Stomach (tissue), 9 donors: ENCODE results near the gene CACNA2D2. TPM values are rescaled to one million over a fixed set of nuclear protein-coding genes. Genes with fewer than 3 reads are reported as not detected.
A peak's percentile ranks its signal among the peaks of the same experiment; 100 is the strongest.

ENCODE experiments used
- DNase-seq, 2 donors: peaks; one replicate each; pipeline versions ENCODE4 v3.0.0 to v3.0.0-alpha.2; 2013 to 2019
- H3K27ac ChIP-seq, 5 donors: fragments of 200-600 bp in 4 of 5; sonication (generic) in 4 of 5; one replicate each; pipeline ENCODE4 v1.5.1; 2013 to 2019; ENCODE audit warnings: mild to moderate bottlenecking in 1 of 5, moderate library complexity in 1 of 5
- H3K27me3 ChIP-seq, 3 donors: fragments of 200-600 bp; sonication (generic); one replicate each; pipeline ENCODE4 v1.5.1; 2017 to 2019; ENCODE audit warnings: mixed run types in 1 of 3
- H3K36me3 ChIP-seq, 4 donors: fragments of 200-600 bp; sonication (generic); 1 replicate in 3 of 4; 2 replicates in 1 of 4; pipeline ENCODE4 v1.5.1; 2016 to 2019
- H3K4me1 ChIP-seq, 4 donors: fragments of 200-600 bp; sonication (generic); one replicate each; pipeline ENCODE4 v1.5.1; 2016 to 2019
- H3K4me3 ChIP-seq, 4 donors: fragments of 200-600 bp; sonication (generic) in 3 of 4; one replicate each; pipeline ENCODE4 v1.5.1; 2016 to 2019; ENCODE audit warnings: mild to moderate bottlenecking in 1 of 4
- H3K9me3 ChIP-seq, 4 donors: fragments of 200-600 bp; sonication (generic); one replicate each; pipeline ENCODE4 v1.5.1; 2016 to 2019
- CTCF ChIP-seq, 7 experiments: fragments of 450-650 bp in 4 of 7; fragments of 200-600 bp in 3 of 7; sonication (generic) in 3 of 7; IDR thresholded peaks; one replicate each; pipeline ENCODE4 v1.5.1; 2016 to 2019; ENCODE audit warnings: antibody characterized with exemption in 7 of 7, control low read depth in 2 of 7, mild to moderate bottlenecking in 1 of 7
- EP300 ChIP-seq: sonication (generic); formaldehyde crosslinking; IDR thresholded peaks from one replicate; pipeline ENCODE4 v1.6.1; 2017; ENCODE audit warnings: antibody characterized with exemption
- POLR2A ChIP-seq, 4 donors: fragments of 450-650 bp; IDR thresholded peaks; one replicate each; pipeline ENCODE4 v1.6.1; 2016; ENCODE audit warnings: antibody characterized with exemption in 4 of 4, control low read depth in 2 of 4, mild to moderate bottlenecking in 1 of 4, moderate library complexity in 1 of 4
- POLR2AphosphoS5 ChIP-seq, 3 donors: sonication (generic); formaldehyde crosslinking; IDR thresholded peaks; one replicate each; pipeline ENCODE4 v1.6.1; 2016; ENCODE audit warnings: antibody characterized with exemption in 3 of 3
- WGBS, 5 donors: extraction: QIAGEN DNeasy Blood & Tissue Kit in 3 of 5; methylation state at CpG; one replicate each; pipeline versions ENCODE4 v1.1.5 to v1.1.7; 2013 to 2018; 5-methylcytosine and 5-hydroxymethylcytosine counted together
- intact Hi-C: fragments of 100-400 bp; cut with DNase I; formaldehyde crosslinking; loops from one replicate; pipeline ENCODE4 v1.15.1; 2023; ENCODE audit warnings: low total_unique reads
- polyA plus RNA-seq, 3 donors: library from polyadenylated mRNA; stranded (reverse); fragments of 200-250 nt; gene quantifications; one replicate each; pipeline ENCODE4 v1.2.3, GENCODE V29; 2013
- total RNA-seq, 5 donors: library from RNA; depleted of rRNA; stranded (reverse); fragments of >200 nt; gene quantifications; one replicate each; pipeline versions ENCODE4 v1.1.0 to v1.2.3, GENCODE V29; 2014 to 2016
- donor health status: healthy with polysubstance abuse.
- donor health status: Bipolar disorder and iron deficiency.
- donor health status: healthy.

CACNA2D2 gene
- total and polyA plus RNA-seq, 8 donors, result 0.92 to 45.8 (median 1.9) TPM

- Histone ChIP-seq H3K27ac (no peak overlapping the region), H3K27me3 (no peaks in the 10 kb centered on the region), H3K9me3 (no peaks in the 10 kb centered on the region), H3K36me3 (no peaks in the 10 kb centered on the region), H3K4me1 (no peaks in the 10 kb centered on the region), H3K4me3 (no peak overlapping the region)
- no peak for TF ChIP-seq POLR2A (IDR thresholded peaks at IDR 0.05)
- no peak for TF ChIP-seq CTCF (IDR thresholded peaks at IDR 0.05)
- TF ChIP-seq EP300, result no peak
- no peak for TF ChIP-seq POLR2AphosphoS5 (IDR thresholded peaks at IDR 0.05)
- intact Hi-C loops, result no loop called here
- WGBS, 5 donors, result 74 to 81% (median 80%) methylated on average over 14 to 15 of the region's 15 CpGs
- DNase-seq, result peak in 1 of 2 donors; percentile 54
Observed at GRCh38 chr3:50408443-50408944, 94.9 kb downstream of the CACNA2D2 start.

- no peaks in the 10 kb centered on the region for H3K36me3 ChIP-seq
- H3K4me3 ChIP-seq, result no peak overlapping the region
- peaks cover 0 to 8% (median 7%) of the 10 kb centered on the region in 4 donors for H3K4me1 ChIP-seq
- 45 to 76% (median 56%) methylated on average over 1 of the region's 1 CpG for WGBS, 5 donors
- no peaks in the 10 kb centered on the region for H3K27me3 ChIP-seq
- TF ChIP-seq POLR2AphosphoS5 (IDR thresholded peaks at IDR 0.05), result no peak
- no peak for TF ChIP-seq POLR2A (IDR thresholded peaks at IDR 0.05)
- no peak for TF ChIP-seq EP300
- no peak for TF ChIP-seq CTCF (IDR thresholded peaks at IDR 0.05)
- DNase-seq, result no peak
- intact Hi-C loops, result no loop called here
- no peaks in the 10 kb centered on the region for H3K9me3 ChIP-seq
- H3K27ac ChIP-seq, result no peak overlapping the region
Observed at GRCh38 chr3:50406487-50406886, 96.9 kb downstream of the CACNA2D2 start.

GRCh38 chr3:50405249-50405648 lies 98.2 kb downstream of the CACNA2D2 start:
- no peaks in the 10 kb centered on the region for H3K9me3 ChIP-seq
- 20 to 35% (median 29%) methylated on average over 7 to 8 of the region's 8 CpGs for WGBS, 5 donors
- no peak overlapping the region for H3K4me3 ChIP-seq
- intact Hi-C loops, result no loop called here
- TF ChIP-seq CTCF (IDR thresholded peaks at IDR 0.05), result no peak
- no peak for TF ChIP-seq EP300
- TF ChIP-seq POLR2A (IDR thresholded peaks at IDR 0.05), result no peak
- TF ChIP-seq POLR2AphosphoS5 (IDR thresholded peaks at IDR 0.05), result no peak
- H3K27me3 ChIP-seq, result no peaks in the 10 kb centered on the region
- no peak overlapping the region for H3K27ac ChIP-seq
- peaks cover 0 to 8% (median 7%) of the 10 kb centered on the region in 4 donors for H3K4me1 ChIP-seq
- no peaks in the 10 kb centered on the region for H3K36me3 ChIP-seq
- peak in 1 of 2 donors; percentile 70 for DNase-seq

GRCh38 chr3:50401978-50402595 lies 101.3 kb downstream of the CACNA2D2 start:
- no peaks in the 10 kb centered on the region for H3K9me3 ChIP-seq
- DNase-seq, result peak; percentile 33 to 71
- no peak for TF ChIP-seq POLR2A (IDR thresholded peaks at IDR 0.05)
- no peak for TF ChIP-seq CTCF (IDR thresholded peaks at IDR 0.05)
- TF ChIP-seq POLR2AphosphoS5 (IDR thresholded peaks at IDR 0.05), result no peak
- no peak for TF ChIP-seq EP300
- WGBS, 5 donors, result 12 to 43% (median 16%) methylated on average over 5 of the region's 5 CpGs
- intact Hi-C loops, result no loop called here
- H3K27me3 ChIP-seq, result no peaks in the 10 kb centered on the region
- H3K4me1 ChIP-seq, result peaks cover 0 to 8% (median 7%) of the 10 kb centered on the region in 4 donors
- no peaks in the 10 kb centered on the region for H3K36me3 ChIP-seq
- H3K4me3 ChIP-seq, result no peak overlapping the region
- no peak overlapping the region for H3K27ac ChIP-seq
